GM19372 (cell line): ENCODE measurements around the gene RNF44.
"Not testable (repeated sequence)": the region's sequence is repeated elsewhere in the genome, so short reads cannot be mapped to it uniquely, and the experiment has no call there.

ENCODE experiments used
- ATAC-seq: cut with Tn5 transposase; IDR thresholded peaks from one replicate; pipeline ENCODE4 v1.9.1; 2021; ENCODE audit warnings: mild to moderate bottlenecking, low read depth, moderate library complexity; ENCODE audit not compliant: unreplicated experiment

The RNF44 gene

DNA sequence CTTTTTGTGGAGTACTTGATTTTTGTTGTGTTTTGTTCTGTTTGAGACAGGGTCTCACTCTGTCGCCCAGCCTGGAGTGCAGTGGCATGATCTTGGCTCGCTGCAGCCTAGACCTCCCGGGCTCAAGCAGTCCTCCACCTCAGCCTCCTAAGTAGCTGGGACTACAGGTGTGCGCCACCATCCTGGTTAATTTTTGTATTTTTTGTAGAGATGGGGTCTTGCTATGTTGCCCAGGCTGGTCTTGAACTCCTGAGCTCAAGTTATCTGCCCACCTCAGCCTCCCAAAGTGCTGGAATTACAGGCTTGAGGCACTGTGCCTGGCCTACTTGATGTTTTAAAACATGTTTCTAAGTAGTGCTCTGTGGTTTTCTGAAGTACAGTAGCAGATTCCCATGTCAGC is 50.0 kb downstream of the RNF44 start:
- ATAC-seq, result not testable (repeated sequence)

DNA sequence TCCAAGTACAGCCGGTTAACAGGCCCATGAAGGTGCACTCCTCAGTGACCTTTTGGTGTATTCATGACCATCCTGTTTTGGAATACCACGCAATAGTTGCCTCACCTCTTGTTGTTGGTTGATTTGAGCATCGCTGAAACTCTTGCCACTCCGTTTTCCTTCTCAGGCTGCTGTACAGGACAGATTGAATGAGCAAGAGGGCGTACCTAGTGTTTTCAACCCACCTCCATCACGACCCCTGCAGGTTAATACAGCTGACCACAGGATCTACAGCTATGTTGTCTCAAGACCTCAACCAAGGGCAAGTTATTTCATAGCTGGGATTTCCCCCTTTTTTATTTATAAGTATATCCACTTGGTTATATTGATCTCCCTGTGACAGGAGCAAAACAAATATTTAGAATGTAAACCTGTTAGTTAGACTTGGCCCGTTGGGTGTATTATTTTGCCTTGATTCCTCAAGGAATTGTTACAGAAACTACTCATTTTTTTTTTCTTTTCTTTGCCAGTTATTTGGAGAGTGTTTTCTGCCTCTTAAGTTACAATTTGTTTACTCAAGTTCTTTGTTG is 50.9 kb downstream of the RNF44 start:
- ATAC-seq, result no peak

DNA sequence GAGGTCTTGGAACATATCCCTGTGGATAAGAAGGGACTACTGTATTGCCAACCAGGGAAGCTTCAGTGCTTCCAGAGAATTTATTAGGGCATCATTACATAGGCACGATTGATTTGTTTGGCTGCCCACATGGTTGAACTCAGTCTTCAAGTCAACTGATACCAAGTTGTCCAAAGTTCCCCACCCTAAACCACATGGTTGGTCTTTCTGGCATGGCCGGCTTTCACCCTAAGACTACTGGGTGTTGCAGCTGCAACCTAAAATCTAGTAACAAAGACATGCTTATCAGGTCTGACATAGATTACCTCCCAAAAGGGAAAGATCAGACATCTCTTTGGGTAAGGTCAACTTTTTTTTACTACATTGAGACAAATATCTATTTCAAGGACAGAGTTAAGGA is 52.0 kb downstream of the RNF44 start:
- no peak for ATAC-seq

DNA sequence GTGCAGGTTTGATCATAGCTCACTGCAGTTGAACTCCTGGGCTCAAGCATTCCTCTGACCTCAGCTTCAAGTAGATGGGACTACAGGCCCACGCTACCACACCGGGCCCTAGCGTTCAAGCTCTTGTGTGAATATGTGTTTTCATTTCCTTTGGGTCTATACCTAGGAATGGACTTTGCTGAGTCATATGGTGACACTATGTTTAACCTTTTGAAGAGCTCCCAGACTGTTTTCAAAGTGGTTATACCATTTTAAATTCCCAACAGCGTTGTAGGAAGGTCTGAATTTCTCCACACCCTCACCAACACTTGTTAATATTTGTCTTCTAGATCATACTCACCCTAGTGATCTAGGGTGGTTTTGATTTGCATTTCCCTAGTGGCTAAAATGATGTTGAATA is 55.5 kb downstream of the RNF44 start:
- ATAC-seq, result no peak
